K562 (cell line): Measurements from ENCODE around the gene SAP30L. TPM values are rescaled to one million over a fixed set of nuclear protein-coding genes. Genes with fewer than 3 reads are reported as not detected.

ENCODE experiments used
- ATAC-seq: fragments of 200-7000 bp; cut with Tn5 transposase; 3 replicates; pipeline ENCODE4 v1.9.1; 2020; ENCODE audit warnings: moderate library complexity
- BruUV-seq: library from RNA; stranded (reverse); fragments of 400-500 nt; replicated peaks from 2 replicates; lab custom pipeline; 2021; lab: Mats Ljungman, UMichigan
- CTCF ChIA-PET: fragments of 300-600 bp; formaldehyde crosslinking; extraction: SDS; loops from one replicate; lab custom pipeline; 2021; ENCODE audit warnings: low intra/inter-chr PET ratio; lab: Yijun Ruan, JAX
- POLR2A ChIA-PET: fragments of 300-600, 350-650 bp; sonication (Branson Sonifier 250); formaldehyde crosslinking; extraction: SDS; loops from one replicate; lab custom pipeline; 2021; ENCODE audit warnings: antibody characterized with exemption, inconsistent platforms; lab: Yijun Ruan, JAX
- DNase-seq, 4 experiments: peaks; one replicate each; pipeline versions ENCODE4 v3.0.0 to v3.0.0-alpha.2; 2011 to 2018; ENCODE audit warnings: low spot score in 3 of 4, mixed read lengths in 3 of 4; ENCODE audit errors: extremely low read depth in 1 of 4
- FAIRE-seq: peaks from 2 replicates; lab custom pipeline; 2011; peaks lifted over from hg19 to GRCh38; lab: Jason Lieb, UNC
- H2AFZ ChIP-seq: 2 replicates; pipeline ENCODE4 v1.6.0; 2011; ENCODE audit warnings: low read depth, low read length, control low read depth, inconsistent platforms
- H3K27ac ChIP-seq: fragments of 200-600 bp; 3 replicates; pipeline ENCODE4 v1.8.0; 2011; ENCODE audit warnings: low read depth, mild to moderate bottlenecking, control low read depth, inconsistent platforms, low read length, moderate library complexity, mixed read lengths; ENCODE audit errors: extremely low read depth
- H3K27me3 ChIP-seq, 2 experiments: fragments of 300-600 bp in 1 of 2; 2 replicates in 1 of 2; 3 replicates in 1 of 2; pipeline versions ENCODE4 v1.6.0 to v1.8.0; 2011; ENCODE audit warnings: inconsistent platforms in 2 of 2, low read length in 2 of 2, mild to moderate bottlenecking in 1 of 2, mixed read lengths in 1 of 2, moderate library complexity in 1 of 2; ENCODE audit not compliant: control insufficient read depth in 2 of 2, insufficient read depth in 2 of 2
- H3K36me3 ChIP-seq: fragments of 300-600 bp; 3 replicates; pipeline ENCODE4 v1.8.0; 2011; ENCODE audit warnings: mild to moderate bottlenecking, low read length, inconsistent platforms; ENCODE audit not compliant: control insufficient read depth, insufficient read depth
- H3K4me1 ChIP-seq, 2 experiments: fragments of 200-600 bp in 1 of 2; replicated peaks in 1 of 2; 2 replicates in 1 of 2; 3 replicates in 1 of 2; pipeline versions ENCODE4 v1.5.1 to v1.8.0; 2011; ENCODE audit warnings: inconsistent platforms in 2 of 2, low read length in 2 of 2, mild to moderate bottlenecking in 1 of 2, mixed read lengths in 1 of 2, moderate library complexity in 1 of 2; ENCODE audit not compliant: control insufficient read depth in 2 of 2, insufficient read depth in 2 of 2
- H3K4me2 ChIP-seq: 2 replicates; pipeline ENCODE4 v1.6.1; 2011; ENCODE audit warnings: low read length, control low read depth, inconsistent platforms, mixed read lengths; ENCODE audit not compliant: insufficient read depth
- H3K4me3 ChIP-seq: fragments of 200-600 bp; sonication (generic), shearing (Covaris generic); 2 replicates; pipeline ENCODE4 v1.5.1; 2016; ENCODE audit warnings: control low read depth, inconsistent platforms
- H3K79me2 ChIP-seq: fragments of 200-600 bp; 3 replicates; pipeline ENCODE4 v1.8.0; 2011; ENCODE audit warnings: low read length, inconsistent platforms; ENCODE audit not compliant: control insufficient read depth, insufficient read depth
- H3K9ac ChIP-seq, 2 experiments: 2 replicates each; pipeline versions ENCODE4 v1.6.0 to v1.6.1; 2011; ENCODE audit warnings: low read depth in 2 of 2, low read length in 2 of 2, control low read depth in 1 of 2, inconsistent platforms in 1 of 2, mild to moderate bottlenecking in 1 of 2, mixed read lengths in 1 of 2; ENCODE audit not compliant: insufficient read depth in 1 of 2
- H3K9me1 ChIP-seq: one replicate; pipeline ENCODE4 v1.6.0; 2011; ENCODE audit warnings: inconsistent platforms, mild to moderate bottlenecking, low read length, moderate library complexity; ENCODE audit not compliant: control insufficient read depth, insufficient read depth
- H3K9me3 ChIP-seq: replicated peaks from 2 replicates; pipeline ENCODE4 v1.5.1; 2011; ENCODE audit warnings: low read depth, low read length, inconsistent platforms; ENCODE audit not compliant: control insufficient read depth, insufficient read depth
- H4K20me1 ChIP-seq: replicated peaks from 2 replicates; pipeline ENCODE4 v1.6.1; 2011; ENCODE audit warnings: low read length, inconsistent platforms, mixed read lengths; ENCODE audit not compliant: control insufficient read depth, insufficient read depth
- ATF1 ChIP-seq, 2 experiments: fragments of 450-650 bp in 1 of 2; IDR thresholded peaks; 2 replicates each; pipeline ENCODE4 v1.6.1; 2016; ENCODE audit warnings: missing compliant biosample characterization in 1 of 2, missing genetic modification characterization in 1 of 2
- BHLHE40 ChIP-seq: IDR thresholded peaks from 2 replicates; pipeline ENCODE4 v1.6.1; 2011; ENCODE audit warnings: low read length, improper control_type of control experiment
- GTF2E2 ChIP-seq: fragments of 200-800 bp; sonication (Bioruptor generic); IDR thresholded peaks from 2 replicates; pipeline ENCODE4 v1.6.1; 2016; ENCODE audit warnings: missing genetic modification characterization, missing compliant biosample characterization
- HBP1 ChIP-seq: fragments of 450-650 bp; formaldehyde crosslinking; IDR thresholded peaks from 2 replicates; pipeline ENCODE4 v1.4.0; 2022; ENCODE audit warnings: missing genetic modification characterization
- JUND ChIP-seq, 2 experiments: IDR thresholded peaks; 2 replicates in 1 of 2; 3 replicates in 1 of 2; pipeline ENCODE4 v1.6.1; 2011; ENCODE audit warnings: borderline replicate concordance in 2 of 2, low read depth in 2 of 2, low read length in 2 of 2, improper control_type of control experiment in 1 of 2, missing biosample characterization in 1 of 2, missing genetic modification characterization in 1 of 2, missing genetic modification reagents in 1 of 2
- MAFF ChIP-seq: IDR thresholded peaks from 2 replicates; pipeline ENCODE4 v1.6.1; 2012; ENCODE audit warnings: low read length, improper control_type of control experiment
- MYNN ChIP-seq, 2 experiments: sonication (generic); formaldehyde crosslinking in 1 of 2; IDR thresholded peaks; 2 replicates each; pipeline versions ENCODE4 v1.5.0 to v1.6.1; 2016 to 2020; ENCODE audit warnings: antibody characterized with exemption in 1 of 2, missing genetic modification reagents in 1 of 2
- RNF219 ChIP-seq: fragments of 250-450 bp; sonication (Bioruptor Pico); IDR thresholded peaks from 2 replicates; pipeline ENCODE4 v1.5.0; 2022; ENCODE audit warnings: mild to moderate bottlenecking
- SAFB2 ChIP-seq: fragments of 200-400 bp; formaldehyde crosslinking; IDR thresholded peaks from 2 replicates; pipeline ENCODE4 v1.6.1; 2018; ENCODE audit warnings: borderline replicate concordance, low read length, low read depth, moderate library complexity; ENCODE audit not compliant: severe bottlenecking
- SIN3A ChIP-seq, 2 experiments: fragments of 150-350 bp in 1 of 2; IDR thresholded peaks; 2 replicates each; pipeline ENCODE4 v1.6.1; 2011 to 2016; ENCODE audit warnings: borderline replicate concordance in 2 of 2, low read depth in 2 of 2, low read length in 2 of 2, mild to moderate bottlenecking in 2 of 2, moderate library complexity in 2 of 2; ENCODE audit not compliant: control insufficient read depth in 1 of 2
- SLC30A9 ChIP-seq: fragments of 250-450 bp; sonication (Bioruptor Pico); IDR thresholded peaks from 2 replicates; pipeline ENCODE4 v1.8.0; 2022; ENCODE audit warnings: mild to moderate bottlenecking, moderate library complexity
- SREBF2 ChIP-seq: sonication (generic); formaldehyde crosslinking; IDR thresholded peaks from 2 replicates; pipeline ENCODE4 v1.4.0; 2020; ENCODE audit warnings: mild to moderate bottlenecking, missing genetic modification reagents
- SUPT5H ChIP-seq: fragments of 450-650 bp; IDR thresholded peaks from 2 replicates; pipeline ENCODE4 v1.6.1; 2016
- ZNF184 ChIP-seq: sonication (generic); formaldehyde crosslinking; IDR thresholded peaks from 2 replicates; pipeline ENCODE4 v1.5.0; 2020; ENCODE audit warnings: missing genetic modification reagents
- ZNF511 ChIP-seq: sonication (generic); formaldehyde crosslinking; IDR thresholded peaks from 2 replicates; pipeline ENCODE4 v1.8.0; 2022; ENCODE audit warnings: mild to moderate bottlenecking, missing genetic modification reagents
- ZNF561 ChIP-seq: fragments of 450-650 bp; formaldehyde crosslinking; conservative IDR thresholded peaks from 2 replicates; pipeline ENCODE4 v1.4.0; 2020; ENCODE audit warnings: mild to moderate bottlenecking, moderate library complexity
- WGBS: fragments of 100-300 bp; shearing (Covaris generic); methylation state at CpG from one replicate; pipeline ENCODE4 v1.1.6; 2016; ENCODE audit warnings: low coverage, mixed read lengths; ENCODE audit not compliant: insufficient coverage; ENCODE audit errors: missing lambda C conversion rate; 5-methylcytosine and 5-hydroxymethylcytosine counted together
- in situ Hi-C: fragments of 300-500 bp; cut with MboI; formaldehyde crosslinking; loops from 4 replicates; pipeline ENCODE4 v1.15.0; 2018; ENCODE audit warnings: inconsistent platforms, mixed read lengths
- intact Hi-C: fragments of 100-400 bp; cut with micrococcal nuclease; formaldehyde crosslinking; loops from 2 replicates; pipeline ENCODE4 v1.14.2; 2022
- polyA plus RNA-seq, 8 experiments: library from polyadenylated mRNA; depleted of rRNA in 4 of 8; stranded (reverse) in 5 of 8; unstranded in 3 of 8; fragments of >200 nt; fragmentation: Nextera tagmentation in 2 of 8; fragmentation: Illumina TruSeq in 1 of 8; extraction: Ambion mirVana in 2 of 8; extraction: Trizol in 1 of 8; gene quantifications; 2 replicates each; pipeline versions ENCODE4 v1.2.1 to v1.2.3, GENCODE V29; 2011 to 2014; ENCODE audit warnings: inconsistent platforms in 1 of 8, missing spikeins in 1 of 8
- total RNA-seq, 7 experiments: library from RNA; depleted of rRNA in 6 of 7; stranded (reverse); fragments of >200 nt in 6 of 7; fragmentation: Illumina TruSeq in 2 of 7; extraction: Trizol in 2 of 7; gene quantifications; 2 replicates each; pipeline versions ENCODE4 v1.2.1 to v1.2.3, GENCODE V29; 2011 to 2021; ENCODE audit warnings: low replicate concordance in 1 of 7
- TF ChIP-seq, protein P1 (sequence below), 3 experiments: IDR thresholded peaks in 2 of 3; conservative IDR thresholded peaks in 1 of 3; 2 replicates each; pipeline ENCODE4 v1.5.1; 2011 to 2012; ENCODE audit warnings: low read length in 3 of 3, mild to moderate bottlenecking in 3 of 3, control low read depth in 2 of 3, improper control_type of control experiment in 1 of 3, inconsistent platforms in 1 of 3, low read depth in 1 of 3, mixed read lengths in 1 of 3, moderate library complexity in 1 of 3; ENCODE audit not compliant: insufficient read depth in 2 of 3

The SAP30L gene
- total and polyA plus RNA-seq, 9 of the 15 experiments (the other 6 are each of a cell fraction or from before 2014, with no cell fraction given): 5.1 to 33.6 (median 28.1) TPM

DNA sequence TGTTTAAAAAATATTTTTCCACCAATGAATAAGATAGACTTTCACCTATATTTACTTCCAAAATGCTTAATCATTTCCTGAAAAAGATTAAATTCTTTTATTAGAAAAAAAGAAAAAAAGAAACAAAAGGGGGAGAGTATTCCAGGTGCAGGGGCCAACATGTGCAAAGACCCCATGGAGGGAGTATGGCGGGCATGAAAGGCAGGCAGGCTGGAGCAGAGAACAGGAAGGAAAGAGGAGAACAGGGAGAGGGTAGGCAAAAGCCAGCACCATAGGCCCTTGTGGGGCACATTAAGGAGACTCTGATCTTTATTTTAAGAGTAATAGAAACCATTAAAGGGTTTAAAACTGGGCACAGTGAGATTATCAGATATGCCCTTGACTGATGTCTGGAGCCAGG lies 16.5 kb upstream of the SAP30L start:
- WGBS: 100% methylated on average over 1 of the region's 1 CpG
- ATAC-seq: no peak
- Histone ChIP-seq H3K4me3 (no peak overlapping the region), H3K79me2 (no peaks in the 10 kb centered on the region), H3K9me3 (no peaks in the 10 kb centered on the region), H3K4me2 (no peak overlapping the region), H3K27me3 (no peaks in the 10 kb centered on the region), H3K4me1 (no peaks in the 10 kb centered on the region), H4K20me1 (no peaks in the 10 kb centered on the region), H2AFZ (no peak overlapping the region), H3K9me1 (no peaks in the 10 kb centered on the region), H3K27ac (no peak overlapping the region), H3K9ac (no peak overlapping the region), H3K36me3 (no peaks in the 10 kb centered on the region)
- BruUV-seq: no TSS peak
- ChIA-PET CTCF (no interaction called here), POLR2A (interaction anchor here (0.7 kb wide), 1 partner anchor 412 kb away, joined by 3 read pairs; no protein-coding TSS in a partner anchor)
- FAIRE-seq: no peak
- no peak for DNase-seq
- intact Hi-C loops: no loop called here
- in situ Hi-C loops: no loop called here
- TF ChIP-seq, protein P1, sequence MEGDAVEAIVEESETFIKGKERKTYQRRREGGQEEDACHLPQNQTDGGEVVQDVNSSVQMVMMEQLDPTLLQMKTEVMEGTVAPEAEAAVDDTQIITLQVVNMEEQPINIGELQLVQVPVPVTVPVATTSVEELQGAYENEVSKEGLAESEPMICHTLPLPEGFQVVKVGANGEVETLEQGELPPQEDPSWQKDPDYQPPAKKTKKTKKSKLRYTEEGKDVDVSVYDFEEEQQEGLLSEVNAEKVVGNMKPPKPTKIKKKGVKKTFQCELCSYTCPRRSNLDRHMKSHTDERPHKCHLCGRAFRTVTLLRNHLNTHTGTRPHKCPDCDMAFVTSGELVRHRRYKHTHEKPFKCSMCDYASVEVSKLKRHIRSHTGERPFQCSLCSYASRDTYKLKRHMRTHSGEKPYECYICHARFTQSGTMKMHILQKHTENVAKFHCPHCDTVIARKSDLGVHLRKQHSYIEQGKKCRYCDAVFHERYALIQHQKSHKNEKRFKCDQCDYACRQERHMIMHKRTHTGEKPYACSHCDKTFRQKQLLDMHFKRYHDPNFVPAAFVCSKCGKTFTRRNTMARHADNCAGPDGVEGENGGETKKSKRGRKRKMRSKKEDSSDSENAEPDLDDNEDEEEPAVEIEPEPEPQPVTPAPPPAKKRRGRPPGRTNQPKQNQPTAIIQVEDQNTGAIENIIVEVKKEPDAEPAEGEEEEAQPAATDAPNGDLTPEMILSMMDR (IDR thresholded peaks at IDR 0.05 in 2 of 3, conservative IDR thresholded peaks at IDR 0.05 in 1 of 3; ENCODE audit: insufficient read depth in 2 of 3, low read depth in 1 of 3, low read length in 3 of 3): no peak
- TF ChIP-seq SIN3A (IDR thresholded peaks at IDR 0.05; ENCODE audit: borderline replicate concordance in 2 of 2, control insufficient read depth in 1 of 2, low read depth in 2 of 2, low read length in 2 of 2): no peak
- TF ChIP-seq SREBF2: no peak
- TF ChIP-seq ZNF561 (CRISPR knock-in tag): no peak
- no peak for TF ChIP-seq RNF219 (CRISPR knock-in tag)
- TF ChIP-seq SUPT5H: no peak
- TF ChIP-seq SAFB2: no peak
- no peak for TF ChIP-seq MAFF
- TF ChIP-seq SLC30A9 (CRISPR knock-in tag): no peak
- no peak for TF ChIP-seq GTF2E2 (tag)
- no peak for TF ChIP-seq HBP1 (CRISPR knock-in tag)
- no peak for TF ChIP-seq BHLHE40
- no peak for TF ChIP-seq ATF1 (CRISPR knock-in tag; IDR thresholded peaks at IDR 0.05)
- no peak for TF ChIP-seq ATF1 (tag; IDR thresholded peaks at IDR 0.05)
- no peak for TF ChIP-seq ZNF184
- TF ChIP-seq JUND (IDR thresholded peaks at IDR 0.05; ENCODE audit: borderline replicate concordance, low read depth, low read length): no peak
- no peak for TF ChIP-seq JUND (tag; IDR thresholded peaks at IDR 0.05; ENCODE audit: borderline replicate concordance, low read depth, low read length)
- TF ChIP-seq ZNF511: no peak
- TF ChIP-seq MYNN (IDR thresholded peaks at IDR 0.05): no peak
- no peak for TF ChIP-seq MYNN (CRISPR knock-in tag; IDR thresholded peaks at IDR 0.05)
